Measurements from ENCODE around the gene NCKAP5. TPM values are rescaled to one million over a fixed set of nuclear protein-coding genes. Genes with fewer than 3 reads are reported as not detected.

The NCKAP5 gene
- total and polyA plus RNA-seq, 11 donors = 0.51 to 10.5 (median 5.2) TPM

GRCh38 chr2:133504566-133505505 is 63.4 kb downstream of the NCKAP5 start:
- peak overlapping the region in 3 of 12 donors; percentile 10 to 33 (median 20) for H3K27ac ChIP-seq
- DNase-seq (peak; percentile 29 to 71 (median 46)), ATAC-seq (peak in 2 of 4 donors; percentile 28 to 41)
- H3K4me3 ChIP-seq = no peak overlapping the region
- H3K4me1 ChIP-seq = peaks cover 0 to 33% (median 13%) of the 10 kb centered on the region in 12 donors
- no peaks in the 10 kb centered on the region for H3K27me3 ChIP-seq
- WGBS, 4 donors = 50 to 62% (median 51%) methylated on average over 4 of the region's 4 CpGs
- H3K36me3 ChIP-seq = no peaks in the 10 kb centered on the region
- intact Hi-C loops (cut with DNase I) = no loop called here
- no peak for TF ChIP-seq CTCF (IDR thresholded peaks at IDR 0.05)
- no peak for TF ChIP-seq POLR2A (IDR thresholded peaks at IDR 0.05)
- no peaks in the 10 kb centered on the region for H3K9me3 ChIP-seq

- no peaks in the 10 kb centered on the region for H3K9me3 ChIP-seq
- 50 to 82% (median 58%) methylated on average over 1 of the region's 1 CpG for WGBS, 4 donors
- peaks cover 0 to 33% (median 13%) of the 10 kb centered on the region in 12 donors for H3K4me1 ChIP-seq
- H3K27ac ChIP-seq = no peak overlapping the region
- no peak for TF ChIP-seq POLR2A (IDR thresholded peaks at IDR 0.05)
- no peak for TF ChIP-seq CTCF (IDR thresholded peaks at IDR 0.05)
- intact Hi-C loops (cut with DNase I) = no loop called here
- no peaks in the 10 kb centered on the region for H3K27me3 ChIP-seq
- no peak overlapping the region for H3K4me3 ChIP-seq
- DNase-seq = no peak
- no peak for ATAC-seq
- H3K36me3 ChIP-seq = no peaks in the 10 kb centered on the region
Measured at GRCh38 chr2:133503927-133504326, 64.3 kb downstream of the NCKAP5 start.

- Histone ChIP-seq H3K4me3 (no peak overlapping the region), H3K36me3 (no peaks in the 10 kb centered on the region), H3K27ac (no peak overlapping the region), H3K9me3 (no peaks in the 10 kb centered on the region), H3K27me3 (no peaks in the 10 kb centered on the region), H3K4me1 (peaks cover 0 to 33% (median 13%) of the 10 kb centered on the region in 12 donors)
- ATAC-seq (no peak), DNase-seq (no peak)
- 94 to 95% (median 94%) methylated on average over 1 of the region's 1 CpG for WGBS, 4 donors
- TF ChIP-seq POLR2A (IDR thresholded peaks at IDR 0.05) (no peak), CTCF (IDR thresholded peaks at IDR 0.05) (no peak)
- intact Hi-C loops (cut with DNase I) = no loop called here
Measured at GRCh38 chr2:133503323-133503722, 64.9 kb downstream of the NCKAP5 start.

DNA sequence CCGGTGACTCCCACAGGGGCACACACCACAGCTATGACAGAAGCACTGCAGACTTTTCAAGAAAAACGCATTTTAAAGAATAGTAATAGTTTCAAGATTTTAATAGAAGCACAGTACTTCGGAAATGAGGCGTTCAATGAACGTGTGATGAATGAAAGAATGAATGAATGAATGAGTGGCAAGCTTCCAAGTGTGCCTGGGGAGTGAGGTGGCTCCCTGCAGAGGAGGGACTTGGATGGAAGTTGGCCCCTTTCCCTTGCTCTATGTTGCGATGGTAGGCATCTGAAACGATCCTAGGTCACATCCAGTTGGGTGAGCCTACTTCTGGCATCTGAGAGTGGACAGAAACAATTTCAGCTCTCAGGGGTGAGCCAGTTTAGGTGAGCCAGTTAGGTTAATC is 65.6 kb downstream of the NCKAP5 start:
- H3K4me3 ChIP-seq = no peak overlapping the region
- H3K27me3 ChIP-seq = no peaks in the 10 kb centered on the region
- no peak for ATAC-seq
- no peak for TF ChIP-seq CTCF (IDR thresholded peaks at IDR 0.05)
- no peak for TF ChIP-seq POLR2A (IDR thresholded peaks at IDR 0.05)
- no peaks in the 10 kb centered on the region for H3K9me3 ChIP-seq
- 91 to 94% (median 94%) methylated on average over 7 of the region's 7 CpGs for WGBS, 4 donors
- no peaks in the 10 kb centered on the region for H3K36me3 ChIP-seq
- no peak overlapping the region for H3K27ac ChIP-seq
- no peak for DNase-seq
- peaks cover 0 to 33% (median 13%) of the 10 kb centered on the region in 12 donors for H3K4me1 ChIP-seq
- intact Hi-C loops (cut with DNase I) = no loop called here
